Activated T-cell treated with anti-CD3 and anti-CD28 coated beads, Interleukin-2, amount 50 U/mL, for 48 hours (primary cell): ENCODE results near the gene PMM2.

Source experiments
- DNase-seq, 2 experiments: peaks; one replicate each; pipeline ENCODE4 v3.0.0-alpha.2; 2020

Gene PMM2

GRCh38 chr16:8889893-8890548, 92.4 kb downstream of the PMM2 start:
- no peak for DNase-seq

GRCh38 chr16:8890549-8890921, 92.9 kb downstream of the PMM2 start:
- no peak for DNase-seq

- no peak for DNase-seq
These were observed 94.5 kb downstream of the PMM2 start for GRCh38 chr16:8892101-8892575.

GRCh38 chr16:8893426-8893825, 95.8 kb downstream of the PMM2 start:
- DNase-seq = no peak

GRCh38 chr16:8893976-8894690, 96.5 kb downstream of the PMM2 start:
- DNase-seq = no peak

- no peak for DNase-seq
These were observed 97.2 kb downstream of the PMM2 start for GRCh38 chr16:8894736-8895334.

- DNase-seq = no peak
These were observed 101.2 kb downstream of the PMM2 start for GRCh38 chr16:8898660-8899318.
